ENCODE data around the gene ERMN.
A peak's percentile ranks its signal among the peaks of the same experiment; 100 is the strongest.

ERMN gene

DNA sequence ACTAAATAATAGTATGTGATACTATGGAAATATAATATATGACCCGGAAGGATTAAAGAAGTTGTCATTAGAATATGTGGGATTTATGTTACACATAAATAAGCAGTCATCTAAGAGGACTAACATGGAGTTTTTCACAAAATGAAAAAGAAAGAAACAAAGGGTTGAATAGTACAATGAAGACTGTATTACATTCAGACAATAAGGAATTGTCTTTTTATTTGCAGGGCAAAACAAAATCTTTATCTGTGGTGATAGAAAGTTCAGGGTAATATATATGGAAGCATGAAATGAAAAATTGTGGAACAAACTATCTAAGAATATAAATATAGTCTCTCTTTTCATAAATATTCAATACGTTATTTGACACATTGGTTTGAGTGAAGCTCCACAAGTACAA, 5.8 kb downstream of the ERMN start:
- H3K4me3 Mint-ChIP-seq: no peak overlapping the region
- no peak for DNase-seq
- no peaks in the 10 kb centered on the region for H3K9me3 Mint-ChIP-seq
- no peak overlapping the region for H3K27ac Mint-ChIP-seq
- H3K4me1 Mint-ChIP-seq: peaks cover 17% of the 10 kb centered on the region
- ATAC-seq: no peak
- no peaks in the 10 kb centered on the region for H3K27me3 Mint-ChIP-seq
- peaks cover 3% of the 10 kb centered on the region for H3K36me3 Mint-ChIP-seq (ENCODE audit: low read depth)

DNA sequence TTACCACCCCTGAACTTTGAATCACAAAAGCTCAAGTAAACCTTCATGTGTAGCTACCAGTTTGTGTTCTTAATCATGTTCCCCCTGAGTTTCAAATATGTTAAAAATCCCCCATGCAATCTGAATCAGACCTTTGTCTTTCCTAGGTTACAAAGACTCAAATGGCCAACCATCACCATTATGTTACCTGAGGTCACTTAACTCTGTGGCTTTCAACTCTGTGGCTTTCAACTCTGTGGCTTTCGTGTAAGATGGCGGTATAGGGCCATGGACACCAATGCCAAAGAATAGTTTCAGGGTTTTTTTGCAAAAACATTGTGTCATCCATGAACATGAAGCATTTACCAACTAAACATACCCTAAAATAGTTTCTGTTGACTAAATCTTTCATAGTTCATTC, 6.7 kb downstream of the ERMN start:
- Mint-ChIP-seq H3K36me3 (ENCODE audit: low read depth) (peaks cover 3% of the 10 kb centered on the region), H3K27ac (no peak overlapping the region), H3K4me3 (no peak overlapping the region), H3K4me1 (peaks cover 17% of the 10 kb centered on the region), H3K27me3 (no peaks in the 10 kb centered on the region), H3K9me3 (no peaks in the 10 kb centered on the region)
- ATAC-seq (no peak), DNase-seq (no peak)

- H3K27me3 Mint-ChIP-seq: no peaks in the 10 kb centered on the region
- DNase-seq (no peak), ATAC-seq (no peak)
- H3K9me3 Mint-ChIP-seq: no peaks in the 10 kb centered on the region
- no peak overlapping the region for H3K27ac Mint-ChIP-seq
- H3K4me1 Mint-ChIP-seq: peaks cover 31% of the 10 kb centered on the region
- no peak overlapping the region for H3K4me3 Mint-ChIP-seq
- no peaks in the 10 kb centered on the region for H3K36me3 Mint-ChIP-seq (ENCODE audit: low read depth)
Observed at GRCh38 chr2:157315901-157316300, 9.7 kb downstream of the ERMN start.

- DNase-seq (no peak), ATAC-seq (peak; percentile 54)
- no peaks in the 10 kb centered on the region for H3K36me3 Mint-ChIP-seq (ENCODE audit: low read depth)
- no peak overlapping the region for H3K4me3 Mint-ChIP-seq
- no peaks in the 10 kb centered on the region for H3K27me3 Mint-ChIP-seq
- no peaks in the 10 kb centered on the region for H3K9me3 Mint-ChIP-seq
- H3K27ac Mint-ChIP-seq: no peak overlapping the region
- peaks cover 26% of the 10 kb centered on the region for H3K4me1 Mint-ChIP-seq
Observed at GRCh38 chr2:157312866-157313486, 12.6 kb downstream of the ERMN start.

DNA sequence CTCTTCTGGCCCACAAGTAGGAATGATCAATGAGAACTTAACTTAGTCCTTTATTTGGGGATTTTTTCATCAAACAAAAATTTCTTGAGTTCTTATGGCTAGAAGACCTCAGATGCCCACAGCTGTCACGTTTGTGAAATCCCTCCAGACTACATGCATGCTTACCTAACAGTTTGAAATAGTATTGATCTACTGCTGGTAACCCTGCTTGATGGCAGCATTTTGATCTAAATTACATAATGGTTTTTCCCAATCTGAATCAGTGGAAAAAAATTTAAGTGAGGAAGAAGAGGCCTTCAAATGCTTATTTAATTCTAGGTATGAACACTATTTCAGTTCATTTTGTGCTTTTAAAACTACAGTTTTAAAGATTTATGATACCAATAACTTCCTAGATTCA, 13.9 kb downstream of the ERMN start:
- Mint-ChIP-seq H3K4me1 (peaks cover 35% of the 10 kb centered on the region), H3K27ac (no peak overlapping the region), H3K9me3 (no peaks in the 10 kb centered on the region), H3K27me3 (no peaks in the 10 kb centered on the region), H3K4me3 (no peak overlapping the region), H3K36me3 (ENCODE audit: low read depth) (no peaks in the 10 kb centered on the region)
- DNase-seq (no peak), ATAC-seq (no peak)

GRCh38 chr2:157309878-157310277, 15.7 kb downstream of the ERMN start:
- DNase-seq: no peak
- no peak overlapping the region for H3K27ac Mint-ChIP-seq
- ATAC-seq: no peak
- no peaks in the 10 kb centered on the region for H3K36me3 Mint-ChIP-seq (ENCODE audit: low read depth)
- no peaks in the 10 kb centered on the region for H3K27me3 Mint-ChIP-seq
- peaks cover 35% of the 10 kb centered on the region for H3K4me1 Mint-ChIP-seq
- H3K4me3 Mint-ChIP-seq: no peak overlapping the region
- no peaks in the 10 kb centered on the region for H3K9me3 Mint-ChIP-seq

GRCh38 chr2:157307021-157307420, 18.6 kb downstream of the ERMN start:
- Mint-ChIP-seq H3K4me3 (no peak overlapping the region), H3K9me3 (no peaks in the 10 kb centered on the region), H3K27ac (no peak overlapping the region), H3K4me1 (peaks cover 29% of the 10 kb centered on the region), H3K27me3 (no peaks in the 10 kb centered on the region), H3K36me3 (ENCODE audit: low read depth) (no peaks in the 10 kb centered on the region)
- no peak for DNase-seq
- ATAC-seq: peak; percentile 61

GRCh38 chr2:157305723-157306110, 19.9 kb downstream of the ERMN start:
- H3K9me3 Mint-ChIP-seq: no peaks in the 10 kb centered on the region
- ATAC-seq (no peak), DNase-seq (no peak)
- H3K4me1 Mint-ChIP-seq: peaks cover 23% of the 10 kb centered on the region
- H3K4me3 Mint-ChIP-seq: no peak overlapping the region
- H3K27me3 Mint-ChIP-seq: no peaks in the 10 kb centered on the region
- no peaks in the 10 kb centered on the region for H3K36me3 Mint-ChIP-seq (ENCODE audit: low read depth)
- H3K27ac Mint-ChIP-seq: no peak overlapping the region

GRCh38 chr2:157304811-157305722, 20.6 kb downstream of the ERMN start:
- ATAC-seq (no peak), DNase-seq (no peak)
- Mint-ChIP-seq H3K4me3 (no peak overlapping the region), H3K27me3 (no peaks in the 10 kb centered on the region), H3K36me3 (ENCODE audit: low read depth) (no peaks in the 10 kb centered on the region), H3K9me3 (no peaks in the 10 kb centered on the region), H3K27ac (no peak overlapping the region), H3K4me1 (peaks cover 23% of the 10 kb centered on the region)

- Mint-ChIP-seq H3K4me1 (peaks cover 23% of the 10 kb centered on the region), H3K27me3 (peaks cover under 1% of the 10 kb centered on the region), H3K27ac (no peak overlapping the region), H3K36me3 (ENCODE audit: low read depth) (no peaks in the 10 kb centered on the region), H3K4me3 (no peak overlapping the region), H3K9me3 (no peaks in the 10 kb centered on the region)
- no peak for ATAC-seq
- no peak for DNase-seq
Observed at GRCh38 chr2:157303612-157304011, 22.0 kb downstream of the ERMN start.

- H3K27me3 Mint-ChIP-seq: peaks cover 2% of the 10 kb centered on the region
Observed at GRCh38 chr2:157302492-157303099, 23.0 kb downstream of the ERMN start.

DNA sequence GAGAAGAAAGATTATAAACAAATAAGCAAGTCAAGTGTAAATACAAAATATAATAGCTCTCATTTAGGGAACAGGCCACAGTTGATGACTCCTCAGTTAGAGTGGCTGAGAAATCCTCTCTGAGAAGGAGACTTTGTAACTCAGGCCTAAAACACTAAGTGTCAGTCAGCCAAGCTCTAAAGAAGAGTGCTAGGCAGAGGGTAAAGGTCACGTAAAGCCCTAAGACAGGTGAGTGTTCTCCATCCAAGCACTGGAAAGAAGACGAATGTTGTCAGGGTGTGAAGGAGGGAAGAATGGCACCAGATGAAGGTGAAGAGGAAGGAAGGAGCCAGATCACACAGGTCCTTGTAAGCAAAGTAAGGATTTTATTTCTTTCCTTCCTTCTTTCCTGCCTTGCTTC, 24.3 kb downstream of the ERMN start:
- ATAC-seq: no peak
- no peak overlapping the region for H3K27ac Mint-ChIP-seq
- peaks cover 11% of the 10 kb centered on the region for H3K4me1 Mint-ChIP-seq

More at GRCh38 chr2:157302492-157303099, 23.0 kb downstream of the ERMN start:
- Mint-ChIP-seq H3K4me1 (peaks cover 23% of the 10 kb centered on the region), H3K27ac (no peak overlapping the region), H3K4me3 (no peak overlapping the region), H3K9me3 (no peaks in the 10 kb centered on the region), H3K36me3 (ENCODE audit: low read depth) (no peaks in the 10 kb centered on the region)
- DNase-seq (peak; percentile 10), ATAC-seq (peak; percentile 59)

DNA sequence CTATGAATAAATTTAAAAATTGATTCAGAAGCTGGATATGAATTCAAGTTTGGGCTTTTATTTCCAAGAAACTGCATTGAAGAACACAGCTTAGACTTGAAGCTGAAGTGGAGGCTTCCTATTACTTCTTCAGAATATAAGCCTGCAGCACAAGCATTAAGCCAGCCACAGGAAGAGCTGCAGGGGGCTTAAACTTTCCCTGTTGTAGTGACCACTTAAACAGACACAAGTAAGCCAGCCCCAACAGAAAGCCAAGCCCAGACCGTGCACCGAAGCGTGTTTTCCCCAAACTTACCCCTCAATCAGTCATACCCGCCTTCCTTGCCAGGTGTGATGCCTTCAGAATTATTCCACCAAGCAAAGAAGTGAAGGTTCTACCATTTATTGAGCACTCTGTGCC, 28.7 kb downstream of the ERMN start:
- H3K36me3 Mint-ChIP-seq (ENCODE audit: low read depth): no peaks in the 10 kb centered on the region

More for the DNA sequence above, 24.3 kb downstream of the ERMN start:
- Mint-ChIP-seq H3K9me3 (no peaks in the 10 kb centered on the region), H3K36me3 (ENCODE audit: low read depth) (no peaks in the 10 kb centered on the region), H3K27me3 (peaks cover 4% of the 10 kb centered on the region), H3K4me3 (no peak overlapping the region)
- DNase-seq: no peak

DNA sequence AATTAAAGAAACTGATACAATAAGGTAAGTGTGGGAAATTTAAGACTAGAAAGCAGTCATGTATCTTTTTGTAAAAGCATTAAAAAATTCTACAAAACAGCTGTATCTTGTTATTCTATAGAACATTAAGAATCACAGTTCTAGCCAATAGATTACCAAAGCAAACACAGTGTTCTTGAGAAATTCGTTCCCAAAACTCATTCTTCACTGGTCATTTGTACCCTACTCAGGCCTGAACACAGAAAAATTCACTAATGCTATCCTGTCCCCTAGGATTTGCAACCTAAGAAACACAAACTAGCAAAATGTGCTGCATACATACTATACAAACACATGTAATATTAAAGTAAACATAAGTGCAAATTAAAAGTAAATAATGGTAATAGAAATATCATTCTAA, 29.1 kb downstream of the ERMN start:
- Mint-ChIP-seq H3K36me3 (ENCODE audit: low read depth) (no peaks in the 10 kb centered on the region), H3K9me3 (no peaks in the 10 kb centered on the region), H3K4me1 (peaks cover 6% of the 10 kb centered on the region), H3K4me3 (no peak overlapping the region), H3K27me3 (peaks cover 4% of the 10 kb centered on the region), H3K27ac (no peak overlapping the region)
- DNase-seq (no peak), ATAC-seq (no peak)

More for the DNA sequence above, 28.7 kb downstream of the ERMN start:
- Mint-ChIP-seq H3K4me1 (peaks cover 6% of the 10 kb centered on the region), H3K27me3 (peaks cover 4% of the 10 kb centered on the region), H3K27ac (no peak overlapping the region), H3K9me3 (no peaks in the 10 kb centered on the region), H3K4me3 (no peak overlapping the region)
- ATAC-seq (no peak), DNase-seq (no peak)

GRCh38 chr2:157292853-157293252, 32.8 kb downstream of the ERMN start:
- ATAC-seq (no peak), DNase-seq (no peak)
- H3K9me3 Mint-ChIP-seq: no peaks in the 10 kb centered on the region
- H3K27me3 Mint-ChIP-seq: peaks cover 2% of the 10 kb centered on the region
- no peak overlapping the region for H3K27ac Mint-ChIP-seq
- H3K4me3 Mint-ChIP-seq: no peak overlapping the region
- no peaks in the 10 kb centered on the region for H3K36me3 Mint-ChIP-seq (ENCODE audit: low read depth)
- peaks cover 6% of the 10 kb centered on the region for H3K4me1 Mint-ChIP-seq

All from activated naive CD8-positive, alpha-beta T cell treated with anti-CD3 and anti-CD28 coated beads, Interleukin-2, amount 50 U/mL, for 24 hours (primary cell).